Heart left ventricle (tissue), 13 donors: ENCODE data around the gene CLEC4A.

Experiments
- POLR2A ChIP-seq, 2 donors: fragments of 450-650 bp; IDR thresholded peaks; one replicate each; pipeline ENCODE4 v1.6.1; 2017; ENCODE audit warnings: antibody characterized with exemption in 2 of 2, mild to moderate bottlenecking in 2 of 2, moderate library complexity in 2 of 2
- TF ChIP-seq, protein P1 (sequence below), 12 donors: fragments of 200-600 bp; sonication (generic) in 4 of 12; IDR thresholded peaks; one replicate each; pipeline versions ENCODE4 v1.5.0 to v1.8.0; 2018 to 2022; ENCODE audit warnings: antibody characterized with exemption in 12 of 12, mild to moderate bottlenecking in 5 of 12
- donor health status: ischemic (EF 13 %, LVEDD 7.1; RV severe dilation, severe dysfunction).
- donor health status: DM: no; HTN: yes; CAD: no.
- donor health status: DM: no; HTN: no; CAD: no.
- donor health status: ischemic (EF 25% LVEDD 6.9; RV normal size, moderate dysfunction).
- donor health status: ischemic (EF 25% LVEDD 5.7; RV mildly dilated, moderate dysfunction).
- donor health status: ischemic (EF 35%, LVEDD 5.7; RV mildly dilated, moderate dysfunction).
- donor health status: nonischemic (EF 11% LVEDD 7.7; RV severe dilation, severe dysfunction).
- donor health status: DM: yes; HTN: yes; CAD: no.
- donor health status: PGD.
- donor health status: ischemic (EF 29% LVEDD 5.4; RV normal size, mild dysfunction).
- donor health status: nonischemic (EF 23%, LVEDD 6.1; RV moderate dilation, normal function).

DNA sequence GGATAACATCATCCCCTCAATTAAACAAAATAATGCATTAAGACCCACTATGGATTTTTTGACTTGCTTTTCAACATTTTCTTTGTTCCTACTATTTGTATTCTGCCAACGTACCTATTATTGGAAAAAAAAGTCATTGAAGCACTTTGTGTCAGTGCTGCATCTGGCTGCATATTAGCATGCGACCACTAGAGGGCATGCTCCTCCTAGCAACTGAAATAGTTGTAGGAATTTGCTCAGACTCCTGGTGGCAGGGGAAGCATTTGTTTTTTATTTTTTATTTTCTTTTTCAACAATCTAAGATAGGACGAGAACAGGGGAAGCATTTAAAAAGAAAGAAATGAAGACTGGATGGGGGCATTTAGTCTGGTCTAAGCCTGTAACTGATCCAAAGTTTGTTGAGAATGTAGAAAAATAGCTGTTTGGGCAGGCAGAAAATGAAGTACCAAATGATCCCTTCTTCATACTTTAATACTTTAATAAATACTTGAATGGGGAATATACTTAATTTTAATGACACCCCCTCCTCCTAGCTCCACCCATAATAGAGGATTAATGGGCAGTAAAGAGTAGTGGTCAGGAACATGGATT is 14.5 kb upstream of the CLEC4A start:
- TF ChIP-seq, protein P1, sequence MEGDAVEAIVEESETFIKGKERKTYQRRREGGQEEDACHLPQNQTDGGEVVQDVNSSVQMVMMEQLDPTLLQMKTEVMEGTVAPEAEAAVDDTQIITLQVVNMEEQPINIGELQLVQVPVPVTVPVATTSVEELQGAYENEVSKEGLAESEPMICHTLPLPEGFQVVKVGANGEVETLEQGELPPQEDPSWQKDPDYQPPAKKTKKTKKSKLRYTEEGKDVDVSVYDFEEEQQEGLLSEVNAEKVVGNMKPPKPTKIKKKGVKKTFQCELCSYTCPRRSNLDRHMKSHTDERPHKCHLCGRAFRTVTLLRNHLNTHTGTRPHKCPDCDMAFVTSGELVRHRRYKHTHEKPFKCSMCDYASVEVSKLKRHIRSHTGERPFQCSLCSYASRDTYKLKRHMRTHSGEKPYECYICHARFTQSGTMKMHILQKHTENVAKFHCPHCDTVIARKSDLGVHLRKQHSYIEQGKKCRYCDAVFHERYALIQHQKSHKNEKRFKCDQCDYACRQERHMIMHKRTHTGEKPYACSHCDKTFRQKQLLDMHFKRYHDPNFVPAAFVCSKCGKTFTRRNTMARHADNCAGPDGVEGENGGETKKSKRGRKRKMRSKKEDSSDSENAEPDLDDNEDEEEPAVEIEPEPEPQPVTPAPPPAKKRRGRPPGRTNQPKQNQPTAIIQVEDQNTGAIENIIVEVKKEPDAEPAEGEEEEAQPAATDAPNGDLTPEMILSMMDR (IDR thresholded peaks at IDR 0.05): peak; percentile 93 to 99 (median 97)
- no peak for TF ChIP-seq POLR2A (IDR thresholded peaks at IDR 0.05)
